Tibial artery (tissue), 4 donors: ENCODE measurements around the gene RCC2.

Experiments used
- DNase-seq, 2 donors: peaks; one replicate each; pipeline ENCODE4 v3.0.0-alpha.2; 2019
- H3K27ac ChIP-seq, 2 donors: fragments of 200-600 bp; sonication (generic) in 1 of 2; 1 replicate in 1 of 2; 2 replicates in 1 of 2; pipeline ENCODE4 v1.5.1; 2018 to 2019; ENCODE audit warnings: mild to moderate bottlenecking in 1 of 2
- H3K27me3 ChIP-seq, 2 donors: fragments of 200-600 bp; sonication (generic) in 1 of 2; one replicate each; pipeline versions ENCODE4 v1.5.1 to v1.6.0; 2016 to 2019
- H3K36me3 ChIP-seq, 3 donors: fragments of 200-600 bp; sonication (generic) in 2 of 3; one replicate each; pipeline ENCODE4 v1.5.1; 2016 to 2019; ENCODE audit warnings: mild to moderate bottlenecking in 2 of 3
- H3K4me1 ChIP-seq, 4 donors: fragments of 200-600 bp; sonication (generic) in 2 of 4; 1 replicate in 3 of 4; 2 replicates in 1 of 4; pipeline ENCODE4 v1.5.1; 2016 to 2019
- H3K4me3 ChIP-seq, 2 donors: fragments of 200-600 bp; sonication (generic) in 1 of 2; 1 replicate in 1 of 2; 2 replicates in 1 of 2; pipeline ENCODE4 v1.5.1; 2018 to 2019; ENCODE audit warnings: mild to moderate bottlenecking in 2 of 2
- H3K9me3 ChIP-seq, 3 donors: fragments of 200-600 bp; sonication (generic) in 1 of 3; one replicate each; pipeline ENCODE4 v1.5.1; 2016 to 2019
- CTCF ChIP-seq, 2 experiments: fragments of 200-600 bp in 1 of 2; fragments of 450-650 bp in 1 of 2; IDR thresholded peaks; one replicate each; pipeline ENCODE4 v1.5.1; 2017 to 2019; ENCODE audit warnings: antibody characterized with exemption in 2 of 2, mild to moderate bottlenecking in 1 of 2, moderate library complexity in 1 of 2
- intact Hi-C: fragments of 100-400 bp; cut with DNase I; formaldehyde crosslinking; loops from one replicate; pipeline ENCODE4 v1.15.0; 2023; ENCODE audit warnings: low total_unique reads

RCC2 gene

GRCh38 chr1:17361687-17362086 is 77.8 kb downstream of the RCC2 start:
- Histone ChIP-seq H3K36me3 (no peaks in the 10 kb centered on the region), H3K9me3 (no peaks in the 10 kb centered on the region), H3K27ac (no peak overlapping the region), H3K4me1 (no peaks in the 10 kb centered on the region), H3K4me3 (no peak overlapping the region), H3K27me3 (peaks cover 0 to 64% of the 10 kb centered on the region in 2 donors)
- intact Hi-C loops: no loop called here
- TF ChIP-seq CTCF (IDR thresholded peaks at IDR 0.05): no peak
- DNase-seq: no peak

GRCh38 chr1:17360272-17360956 is 79.1 kb downstream of the RCC2 start:
- Histone ChIP-seq H3K4me3 (no peak overlapping the region), H3K27me3 (peaks cover 0 to 63% of the 10 kb centered on the region in 2 donors), H3K9me3 (no peaks in the 10 kb centered on the region), H3K4me1 (no peaks in the 10 kb centered on the region), H3K27ac (no peak overlapping the region), H3K36me3 (no peaks in the 10 kb centered on the region)
- no peak for TF ChIP-seq CTCF (IDR thresholded peaks at IDR 0.05)
- intact Hi-C loops: no loop called here
- no peak for DNase-seq

- DNase-seq: no peak
- Histone ChIP-seq H3K27me3 (peaks cover 0 to 60% of the 10 kb centered on the region in 2 donors), H3K27ac (no peak overlapping the region), H3K4me1 (no peaks in the 10 kb centered on the region), H3K36me3 (no peaks in the 10 kb centered on the region), H3K9me3 (no peaks in the 10 kb centered on the region), H3K4me3 (no peak overlapping the region)
- no peak for TF ChIP-seq CTCF (IDR thresholded peaks at IDR 0.05)
- intact Hi-C loops: no loop called here
Measured at GRCh38 chr1:17359808-17360207, 79.7 kb downstream of the RCC2 start.

GRCh38 chr1:17359031-17359430 is 80.4 kb downstream of the RCC2 start:
- H3K27me3 ChIP-seq: peaks cover 0 to 60% of the 10 kb centered on the region in 2 donors
- H3K4me1 ChIP-seq: no peaks in the 10 kb centered on the region
- intact Hi-C loops: no loop called here
- no peak overlapping the region for H3K27ac ChIP-seq
- no peaks in the 10 kb centered on the region for H3K36me3 ChIP-seq
- TF ChIP-seq CTCF (IDR thresholded peaks at IDR 0.05): no peak
- no peak overlapping the region for H3K4me3 ChIP-seq
- no peaks in the 10 kb centered on the region for H3K9me3 ChIP-seq
- DNase-seq: no peak

GRCh38 chr1:17358557-17358956 is 80.9 kb downstream of the RCC2 start:
- Histone ChIP-seq H3K27ac (no peak overlapping the region), H3K4me1 (no peaks in the 10 kb centered on the region), H3K27me3 (peaks cover 0 to 58% of the 10 kb centered on the region in 2 donors), H3K36me3 (no peaks in the 10 kb centered on the region), H3K9me3 (no peaks in the 10 kb centered on the region), H3K4me3 (no peak overlapping the region)
- intact Hi-C loops: no loop called here
- TF ChIP-seq CTCF (IDR thresholded peaks at IDR 0.05): no peak
- DNase-seq: no peak
